Nephron (organoid): ENCODE results near the gene ZNF358.

Source experiments
- H3K27ac Mint-ChIP-seq, 3 experiments: 2 replicates each; pipeline ENCODE4 v1.8.0; 2020; ENCODE audit warnings: mixed read lengths in 3 of 3, mild to moderate bottlenecking in 2 of 3, moderate library complexity in 1 of 3
- H3K27me3 Mint-ChIP-seq: 2 replicates; pipeline ENCODE4 v1.8.0; 2021; ENCODE audit warnings: low read depth, mild to moderate bottlenecking, moderate library complexity, mixed read lengths
- H3K36me3 Mint-ChIP-seq: 2 replicates; pipeline ENCODE4 v1.8.0; 2020; ENCODE audit warnings: low read depth, mixed read lengths
- H3K4me1 Mint-ChIP-seq: 2 replicates; pipeline ENCODE4 v1.8.0; 2020; ENCODE audit warnings: mixed read lengths
- H3K4me3 Mint-ChIP-seq, 3 experiments: 2 replicates each; pipeline ENCODE4 v1.8.0; 2020; ENCODE audit warnings: mild to moderate bottlenecking in 3 of 3, mixed read lengths in 3 of 3, moderate library complexity in 2 of 3
- H3K9me3 Mint-ChIP-seq: 2 replicates; pipeline ENCODE4 v1.8.0; 2020; ENCODE audit warnings: mixed read lengths
- TF ChIP-seq, protein P1 (sequence below), 3 experiments: fragments of 200-600 bp; sonication (generic); IDR thresholded peaks; one replicate each; pipeline ENCODE4 v1.5.0; 2021; ENCODE audit warnings: antibody characterized with exemption in 3 of 3; ENCODE audit not compliant: unreplicated experiment in 3 of 3

ZNF358 gene

DNA sequence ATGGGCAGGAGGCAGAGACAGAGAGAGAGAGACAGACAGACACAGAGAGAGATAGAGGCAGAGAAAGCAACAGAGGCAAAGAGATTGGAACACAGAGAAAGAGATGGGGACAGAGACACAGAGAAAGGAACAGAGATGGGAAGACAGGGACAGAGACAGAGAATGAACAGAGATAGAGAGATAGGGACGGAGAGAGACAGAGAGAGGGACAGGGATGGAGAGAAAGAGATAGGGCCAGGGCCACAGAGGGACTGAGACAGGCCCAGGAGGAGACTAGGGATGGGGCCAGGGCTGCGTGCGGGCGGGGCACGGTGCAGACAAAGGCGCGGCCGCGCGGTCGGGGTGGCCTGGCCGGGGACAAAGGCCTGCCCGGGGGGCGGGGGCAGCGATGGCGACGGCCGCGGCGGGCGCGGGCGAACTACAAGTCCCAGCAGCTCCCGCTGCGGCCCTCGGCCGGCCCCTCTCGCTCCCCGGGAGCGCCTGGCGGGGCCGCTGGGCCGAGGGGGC lies at the start of gene ZNF358:
TSS of gene ZNF358 (plus strand) at position 459 of the 507 bp plus-strand sequence. CDS start 3,140 bp downstream, outside the sequence.
- Mint-ChIP-seq H3K27me3 (peaks cover 5% of the 10 kb centered on the region), H3K4me3 (peak within 1 kb of the TSS; percentile 94 to 96 (median 96)), H3K9me3 (no peaks in the 10 kb centered on the region)

DNA sequence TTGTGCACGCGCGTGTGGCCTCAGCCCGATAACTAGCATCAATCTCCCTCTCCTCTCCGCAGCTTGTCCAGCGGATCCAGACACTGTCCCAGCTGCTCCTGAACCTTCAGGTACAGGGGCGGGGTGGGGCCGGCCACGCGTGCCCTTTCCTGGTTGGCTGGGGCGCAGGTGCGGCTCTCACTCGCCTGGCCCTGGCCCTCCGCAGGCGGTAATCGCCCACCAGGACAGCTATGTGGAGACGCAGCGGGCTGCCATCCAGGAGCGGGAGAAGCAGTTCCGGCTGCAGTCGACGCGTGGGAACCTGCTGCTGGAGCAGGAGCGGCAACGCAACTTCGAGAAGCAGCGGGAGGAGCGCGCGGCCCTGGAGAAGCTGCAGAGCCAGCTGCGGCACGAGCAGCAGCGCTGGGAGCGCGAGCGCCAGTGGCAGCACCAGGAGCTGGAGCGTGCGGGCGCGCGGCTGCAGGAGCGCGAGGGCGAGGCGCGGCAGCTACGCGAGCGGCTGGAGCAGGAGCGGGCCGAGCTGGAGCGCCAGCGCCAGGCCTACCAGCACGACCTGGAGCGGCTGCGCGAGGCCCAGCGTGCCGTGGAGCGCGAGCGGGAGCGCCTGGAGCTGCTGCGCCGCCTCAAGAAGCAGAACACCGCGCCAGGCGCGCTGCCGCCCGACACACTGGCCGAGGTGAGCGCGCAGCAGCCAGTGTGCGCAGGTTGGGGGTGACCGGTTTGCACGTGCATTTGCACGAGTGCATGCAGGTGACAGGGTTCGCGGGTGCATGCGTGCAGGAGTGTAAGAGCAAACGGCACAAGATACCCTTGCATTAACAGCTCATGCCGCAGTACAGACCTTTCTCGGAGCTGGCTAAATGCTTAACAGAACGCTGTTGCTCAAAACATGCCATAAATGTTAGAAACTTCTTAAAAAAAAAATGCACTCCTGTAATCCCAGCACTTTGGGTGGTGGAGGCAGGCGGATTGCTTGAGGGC lies 48.6 kb upstream of the ZNF358 start:
- no peak overlapping the region for H3K27ac Mint-ChIP-seq
- H3K9me3 Mint-ChIP-seq = no peaks in the 10 kb centered on the region
- TF ChIP-seq, protein P1, sequence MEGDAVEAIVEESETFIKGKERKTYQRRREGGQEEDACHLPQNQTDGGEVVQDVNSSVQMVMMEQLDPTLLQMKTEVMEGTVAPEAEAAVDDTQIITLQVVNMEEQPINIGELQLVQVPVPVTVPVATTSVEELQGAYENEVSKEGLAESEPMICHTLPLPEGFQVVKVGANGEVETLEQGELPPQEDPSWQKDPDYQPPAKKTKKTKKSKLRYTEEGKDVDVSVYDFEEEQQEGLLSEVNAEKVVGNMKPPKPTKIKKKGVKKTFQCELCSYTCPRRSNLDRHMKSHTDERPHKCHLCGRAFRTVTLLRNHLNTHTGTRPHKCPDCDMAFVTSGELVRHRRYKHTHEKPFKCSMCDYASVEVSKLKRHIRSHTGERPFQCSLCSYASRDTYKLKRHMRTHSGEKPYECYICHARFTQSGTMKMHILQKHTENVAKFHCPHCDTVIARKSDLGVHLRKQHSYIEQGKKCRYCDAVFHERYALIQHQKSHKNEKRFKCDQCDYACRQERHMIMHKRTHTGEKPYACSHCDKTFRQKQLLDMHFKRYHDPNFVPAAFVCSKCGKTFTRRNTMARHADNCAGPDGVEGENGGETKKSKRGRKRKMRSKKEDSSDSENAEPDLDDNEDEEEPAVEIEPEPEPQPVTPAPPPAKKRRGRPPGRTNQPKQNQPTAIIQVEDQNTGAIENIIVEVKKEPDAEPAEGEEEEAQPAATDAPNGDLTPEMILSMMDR (IDR thresholded peaks at IDR 0.05; ENCODE audit: unreplicated experiment in 3 of 3) = no peak
- H3K36me3 Mint-ChIP-seq = peaks cover 17% of the 10 kb centered on the region
- no peaks in the 10 kb centered on the region for H3K4me1 Mint-ChIP-seq
- H3K4me3 Mint-ChIP-seq = no peak overlapping the region
- H3K27me3 Mint-ChIP-seq = no peaks in the 10 kb centered on the region

More for the DNA sequence above, at the start of gene ZNF358:
- peaks cover 14% of the 10 kb centered on the region for H3K36me3 Mint-ChIP-seq
- TF ChIP-seq, protein P1 (IDR thresholded peaks at IDR 0.05; ENCODE audit: unreplicated experiment in 3 of 3) = no peak
- H3K27ac Mint-ChIP-seq = peak within 1 kb of the TSS; percentile 99 to 100 (median 99)
- peaks cover 27% of the 10 kb centered on the region for H3K4me1 Mint-ChIP-seq

DNA sequence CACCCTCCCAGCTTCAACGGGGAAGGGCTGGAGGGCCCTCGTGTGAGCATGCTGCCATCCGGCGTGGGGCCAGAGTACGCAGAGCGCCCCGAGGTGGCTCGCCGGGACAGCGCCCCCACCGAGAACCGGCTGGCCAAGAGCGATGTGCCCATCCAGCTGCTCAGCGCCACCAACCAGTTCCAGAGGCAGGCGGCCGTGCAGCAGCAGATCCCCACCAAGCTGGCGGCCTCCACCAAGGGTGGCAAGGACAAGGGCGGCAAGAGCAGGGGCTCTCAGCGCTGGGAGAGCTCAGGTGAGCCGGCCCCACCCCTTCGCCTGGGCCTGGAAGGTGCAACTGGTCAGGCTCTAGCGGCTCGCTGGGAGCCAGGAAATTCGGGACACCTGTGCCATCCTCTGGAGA lies 47.1 kb upstream of the ZNF358 start:
- TF ChIP-seq, protein P1 (IDR thresholded peaks at IDR 0.05; ENCODE audit: unreplicated experiment in 3 of 3) = no peak
- Mint-ChIP-seq H3K4me1 (no peaks in the 10 kb centered on the region), H3K27me3 (no peaks in the 10 kb centered on the region), H3K9me3 (no peaks in the 10 kb centered on the region), H3K4me3 (no peak overlapping the region), H3K36me3 (peaks cover 16% of the 10 kb centered on the region), H3K27ac (no peak overlapping the region)

DNA sequence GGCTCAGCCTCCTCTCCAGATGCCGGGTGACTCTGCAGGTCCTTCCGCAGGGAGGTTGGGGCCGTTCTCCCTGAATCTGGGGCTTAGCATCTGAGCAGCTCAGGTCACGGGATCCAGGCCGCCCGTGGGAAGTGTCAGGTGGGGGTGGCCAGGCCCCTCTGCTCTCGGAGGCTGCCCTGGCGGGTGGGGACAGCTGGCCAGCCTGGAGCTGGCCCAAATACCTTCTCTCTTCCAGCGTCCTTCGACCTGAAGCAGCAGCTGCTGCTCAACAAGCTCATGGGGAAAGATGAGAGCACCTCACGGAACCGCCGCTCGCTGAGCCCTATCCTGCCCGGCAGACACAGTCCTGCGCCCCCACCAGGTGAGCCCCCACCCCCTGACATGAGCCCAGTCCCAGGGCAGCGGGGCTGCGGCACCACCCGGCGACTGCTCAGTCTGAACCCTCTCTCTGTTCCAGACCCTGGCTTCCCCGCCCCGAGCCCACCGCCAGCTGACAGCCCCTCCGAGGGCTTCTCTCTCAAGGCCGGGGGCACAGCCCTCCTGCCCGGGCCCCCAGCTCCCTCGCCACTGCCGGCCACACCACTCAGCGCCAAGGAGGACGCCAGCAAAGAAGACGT lies 46.1 kb upstream of the ZNF358 start:
- Mint-ChIP-seq H3K27ac (no peak overlapping the region), H3K27me3 (no peaks in the 10 kb centered on the region), H3K4me3 (no peak overlapping the region), H3K9me3 (no peaks in the 10 kb centered on the region), H3K4me1 (no peaks in the 10 kb centered on the region), H3K36me3 (peaks cover 13% of the 10 kb centered on the region)
- TF ChIP-seq, protein P1 (IDR thresholded peaks at IDR 0.05; ENCODE audit: unreplicated experiment in 3 of 3) = no peak

DNA sequence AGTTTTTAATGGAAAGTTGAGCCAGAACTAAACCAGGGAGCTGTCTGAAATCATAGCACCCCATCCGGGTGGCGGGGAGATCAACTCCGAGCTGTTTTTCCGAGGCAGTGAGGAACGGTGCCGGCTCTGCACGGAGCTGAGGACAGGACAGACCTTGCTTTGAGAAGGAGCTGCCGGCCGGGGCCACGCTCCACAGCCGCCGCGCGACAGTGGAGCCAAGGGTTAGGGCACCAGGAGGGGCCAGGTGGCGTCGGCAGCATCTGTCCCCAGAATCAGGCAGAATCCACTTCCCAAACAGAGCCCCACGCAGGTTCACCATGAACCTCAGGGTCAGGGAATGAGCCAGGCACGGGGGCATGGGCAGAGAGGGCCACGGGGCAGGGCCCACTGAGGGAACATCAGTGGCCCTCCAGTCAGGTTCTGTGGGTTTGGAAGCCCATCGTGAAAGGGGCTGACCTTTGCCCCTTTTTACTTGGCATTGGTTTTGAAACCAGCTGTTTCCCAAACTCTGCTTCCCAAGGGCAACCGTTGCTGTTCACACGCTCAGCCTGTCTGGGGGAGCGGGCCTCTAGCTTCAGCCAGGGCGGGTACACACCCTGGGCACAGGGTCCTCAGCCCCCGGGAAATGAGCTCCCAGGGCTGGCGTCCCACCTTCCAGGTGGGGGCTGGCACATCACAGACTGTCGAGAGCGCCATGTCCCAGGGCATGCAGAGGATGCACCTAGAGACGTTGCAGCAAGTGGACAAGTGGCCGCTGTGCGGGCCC lies 45.2 kb upstream of the ZNF358 start:
- H3K27ac Mint-ChIP-seq = no peak overlapping the region
- H3K27me3 Mint-ChIP-seq = no peaks in the 10 kb centered on the region
- no peaks in the 10 kb centered on the region for H3K9me3 Mint-ChIP-seq
- TF ChIP-seq, protein P1 (IDR thresholded peaks at IDR 0.05; ENCODE audit: unreplicated experiment in 3 of 3) = no peak
- no peaks in the 10 kb centered on the region for H3K4me1 Mint-ChIP-seq
- H3K36me3 Mint-ChIP-seq = peaks cover 13% of the 10 kb centered on the region
- H3K4me3 Mint-ChIP-seq = no peak overlapping the region
